WI38 (cell line): ENCODE results near the gene CCDC169.
"Not testable (repeated sequence)": the region's sequence is repeated elsewhere in the genome, so short reads cannot be mapped to it uniquely, and the experiment has no call there.

Source experiments
- H3K4me3 ChIP-seq: 2 replicates; pipeline ENCODE4 v1.5.1; 2011; ENCODE audit warnings: low read depth, mild to moderate bottlenecking, control low read depth, low read length
- CTCF ChIP-seq: IDR thresholded peaks from 2 replicates; pipeline ENCODE4 v1.5.1; 2012; ENCODE audit warnings: low read depth, mild to moderate bottlenecking, control low read depth, low read length

The CCDC169 gene

GRCh38 chr13:36328821-36329220 lies 31.2 kb upstream of the CCDC169 start:
- TF ChIP-seq CTCF: no peak

GRCh38 chr13:36325912-36326311 lies 28.3 kb upstream of the CCDC169 start:
- no peak for TF ChIP-seq CTCF
- no peak overlapping the region for H3K4me3 ChIP-seq

More at GRCh38 chr13:36328821-36329220, 31.2 kb upstream of the CCDC169 start:
- H3K4me3 ChIP-seq: no peak overlapping the region

- not testable (repeated sequence) for H3K4me3 ChIP-seq
Observed at GRCh38 chr13:36324881-36325280, 27.3 kb upstream of the CCDC169 start.

GRCh38 chr13:36323951-36324566 lies 26.4 kb upstream of the CCDC169 start:
- H3K4me3 ChIP-seq: no peak overlapping the region

GRCh38 chr13:36323408-36323807 lies 25.8 kb upstream of the CCDC169 start:
- TF ChIP-seq CTCF: no peak
- H3K4me3 ChIP-seq: no peak overlapping the region

More at GRCh38 chr13:36323951-36324566, 26.4 kb upstream of the CCDC169 start:
- TF ChIP-seq CTCF: no peak

- not testable (repeated sequence) for H3K4me3 ChIP-seq
Observed at GRCh38 chr13:36319793-36320192, 22.2 kb upstream of the CCDC169 start.

- no peak for TF ChIP-seq CTCF
- no peak overlapping the region for H3K4me3 ChIP-seq
Observed at GRCh38 chr13:36313047-36313969, 15.7 kb upstream of the CCDC169 start.

- no peak for TF ChIP-seq CTCF
- H3K4me3 ChIP-seq: no peak overlapping the region
Observed at GRCh38 chr13:36310417-36311108, 12.9 kb upstream of the CCDC169 start.
